ENCODE results near the gene FXN. TPM values are rescaled to one million over a fixed set of nuclear protein-coding genes. Genes with fewer than 3 reads are reported as not detected.

The FXN gene
- total RNA-seq, 1 experiment from 2014 or later: 24.1 TPM

- no peaks in the 10 kb centered on the region for H4K20me1 ChIP-seq (ENCODE audit: insufficient read depth)
- no peak overlapping the region for H3K9ac ChIP-seq (ENCODE audit: low read length)
- BruUV-seq (replicated peaks): no TSS peak
- no peaks in the 10 kb centered on the region for H3K36me3 ChIP-seq (ENCODE audit: control insufficient read depth in 1 of 2, insufficient read depth in 2 of 2, low read length in 2 of 2)
- intact Hi-C loops (cut with micrococcal nuclease): no loop called here
- no peaks in the 10 kb centered on the region for H3K27me3 ChIP-seq (ENCODE audit: insufficient read depth, low read length)
- ATAC-seq (no peak), DNase-seq (ENCODE audit: low read depth, low spot score) (no peak)
- CTCF ChIA-PET: no interaction called here
- H3K27ac ChIP-seq (ENCODE audit: low read depth, low read length): no peak overlapping the region
- H3K9me2 ChIP-seq (ENCODE audit: insufficient read depth): no peaks in the 10 kb centered on the region
- no peak overlapping the region for H2AFZ ChIP-seq (ENCODE audit: low read depth, low read length, poor library complexity, severe bottlenecking)
- H3K4me2 ChIP-seq (ENCODE audit: low read length): no peak overlapping the region
- RAD21 ChIA-PET (ENCODE audit: low non-redundant PET in 1 of 2, low total read pairs in 2 of 2, uncharacterized antibody in 2 of 2, unreplicated experiment in 2 of 2): no interaction called here
- POLR2A ChIA-PET: interaction anchor here (1.6 kb wide), 1 partner anchor 14 kb away, joined by 4 read pairs; no protein-coding TSS in a partner anchor
- no peak overlapping the region for H3K4me3 ChIP-seq (replicated peaks in 1 of 2; ENCODE audit: low read depth in 1 of 2, low read length in 2 of 2)
- TF ChIP-seq EZH2phosphoT487 (IDR thresholded peaks at IDR 0.05; ENCODE audit: borderline replicate concordance) (no peak), TCF7L2 (IDR thresholded peaks at IDR 0.05; ENCODE audit: borderline replicate concordance, extremely low read depth, insufficient read depth, insufficient read length) (no peak), SIN3A (IDR thresholded peaks at IDR 0.05; ENCODE audit: low read depth) (no peak), EZH2 (IDR thresholded peaks at IDR 0.05) (no peak), POLR2AphosphoS5 (IDR thresholded peaks at IDR 0.05; ENCODE audit: low read depth, low read length) (no peak), REST (IDR thresholded peaks at IDR 0.05; ENCODE audit: low read depth) (no peak), POLR2A (IDR thresholded peaks at IDR 0.05; ENCODE audit: borderline replicate concordance, extremely low read depth, insufficient read depth, insufficient read length) (no peak), JUND (IDR thresholded peaks at IDR 0.05) (no peak), MAX (IDR thresholded peaks at IDR 0.05) (no peak), ZNF274 (IDR thresholded peaks at IDR 0.05; ENCODE audit: low read depth, low read length) (no peak), ELF1 (IDR thresholded peaks at IDR 0.05; ENCODE audit: borderline replicate concordance, low read depth) (no peak), SP1 (IDR thresholded peaks at IDR 0.05; ENCODE audit: low read depth) (no peak), EGR1 (IDR thresholded peaks at IDR 0.05; ENCODE audit: low read depth) (no peak), ZFX (IDR thresholded peaks at IDR 0.05) (no peak), RAD21 (IDR thresholded peaks at IDR 0.05; ENCODE audit: low read depth) (no peak)
- no peaks in the 10 kb centered on the region for H3K4me1 ChIP-seq (ENCODE audit: control insufficient read depth in 1 of 2, insufficient read depth in 2 of 2, low read length in 2 of 2)
- H3K9me3 ChIP-seq (ENCODE audit: control insufficient read depth in 1 of 2, insufficient read depth in 1 of 2, low read depth in 1 of 2, low read length in 2 of 2): no peaks in the 10 kb centered on the region
- H3K79me2 ChIP-seq (ENCODE audit: insufficient read depth, low read length): no peaks in the 10 kb centered on the region
Observed at GRCh38 chr9:69090946-69091345, 55.4 kb downstream of the FXN start.

Measured in HCT116 (cell line).